Adrenal gland (tissue), 5 donors: ENCODE data around the gene CHD1.

ENCODE experiments used
- POLR2A ChIP-seq, 2 donors: fragments of 450-650 bp; IDR thresholded peaks; one replicate each; pipeline ENCODE4 v1.6.1; 2017; ENCODE audit warnings: antibody characterized with exemption in 2 of 2, mild to moderate bottlenecking in 2 of 2, moderate library complexity in 1 of 2
- TF ChIP-seq, protein P1 (sequence below), 6 experiments: fragments of 450-650 bp in 4 of 6; fragments of 200-600 bp in 2 of 6; sonication (generic) in 1 of 6; IDR thresholded peaks; 1 replicate in 5 of 6; 2 replicates in 1 of 6; pipeline versions ENCODE4 v1.5.1 to v1.8.0; 2016 to 2021; ENCODE audit warnings: antibody characterized with exemption in 6 of 6, mild to moderate bottlenecking in 2 of 6, moderate library complexity in 1 of 6
- donor health status: DM: no; HTN: no; CAD: no.

DNA sequence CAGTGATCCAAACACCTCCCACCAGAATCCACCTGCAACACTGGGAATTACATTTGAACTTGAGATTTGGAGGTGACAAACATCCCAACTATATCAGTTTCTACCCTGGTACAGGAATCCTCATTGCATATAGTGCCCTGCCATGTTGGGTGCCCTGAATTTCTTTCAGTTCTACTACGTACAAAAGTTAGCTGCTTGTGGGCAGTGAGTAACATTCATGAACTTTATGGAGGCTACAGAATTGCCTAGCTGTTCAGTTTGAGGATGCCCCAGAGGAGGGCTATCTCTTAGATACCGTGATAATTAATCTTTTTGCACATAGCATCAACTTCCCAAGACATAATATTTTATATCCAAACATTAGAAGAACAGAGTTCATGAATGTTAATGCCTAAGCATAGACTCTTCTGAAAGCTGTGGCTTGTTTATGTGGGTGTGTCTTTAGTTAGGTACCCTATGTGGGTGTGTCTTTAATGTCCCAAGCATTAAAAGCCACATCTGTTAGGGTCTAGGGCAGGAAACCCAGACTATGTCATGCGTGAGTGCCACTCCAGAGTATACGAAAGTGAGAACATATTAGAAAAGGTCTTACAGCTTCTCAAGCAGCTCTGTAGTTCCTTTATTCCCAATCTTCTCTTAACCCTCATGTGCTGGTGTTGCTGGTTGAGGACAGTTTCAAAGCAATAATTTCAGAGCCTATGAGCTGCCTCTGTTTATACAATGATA, 47.0 kb upstream of the CHD1 start:
- TF ChIP-seq, protein P1, sequence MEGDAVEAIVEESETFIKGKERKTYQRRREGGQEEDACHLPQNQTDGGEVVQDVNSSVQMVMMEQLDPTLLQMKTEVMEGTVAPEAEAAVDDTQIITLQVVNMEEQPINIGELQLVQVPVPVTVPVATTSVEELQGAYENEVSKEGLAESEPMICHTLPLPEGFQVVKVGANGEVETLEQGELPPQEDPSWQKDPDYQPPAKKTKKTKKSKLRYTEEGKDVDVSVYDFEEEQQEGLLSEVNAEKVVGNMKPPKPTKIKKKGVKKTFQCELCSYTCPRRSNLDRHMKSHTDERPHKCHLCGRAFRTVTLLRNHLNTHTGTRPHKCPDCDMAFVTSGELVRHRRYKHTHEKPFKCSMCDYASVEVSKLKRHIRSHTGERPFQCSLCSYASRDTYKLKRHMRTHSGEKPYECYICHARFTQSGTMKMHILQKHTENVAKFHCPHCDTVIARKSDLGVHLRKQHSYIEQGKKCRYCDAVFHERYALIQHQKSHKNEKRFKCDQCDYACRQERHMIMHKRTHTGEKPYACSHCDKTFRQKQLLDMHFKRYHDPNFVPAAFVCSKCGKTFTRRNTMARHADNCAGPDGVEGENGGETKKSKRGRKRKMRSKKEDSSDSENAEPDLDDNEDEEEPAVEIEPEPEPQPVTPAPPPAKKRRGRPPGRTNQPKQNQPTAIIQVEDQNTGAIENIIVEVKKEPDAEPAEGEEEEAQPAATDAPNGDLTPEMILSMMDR (IDR thresholded peaks at IDR 0.05), result no peak
- no peak for TF ChIP-seq POLR2A (IDR thresholded peaks at IDR 0.05)
